ENCODE measurements around the gene PTPN14.

DNA sequence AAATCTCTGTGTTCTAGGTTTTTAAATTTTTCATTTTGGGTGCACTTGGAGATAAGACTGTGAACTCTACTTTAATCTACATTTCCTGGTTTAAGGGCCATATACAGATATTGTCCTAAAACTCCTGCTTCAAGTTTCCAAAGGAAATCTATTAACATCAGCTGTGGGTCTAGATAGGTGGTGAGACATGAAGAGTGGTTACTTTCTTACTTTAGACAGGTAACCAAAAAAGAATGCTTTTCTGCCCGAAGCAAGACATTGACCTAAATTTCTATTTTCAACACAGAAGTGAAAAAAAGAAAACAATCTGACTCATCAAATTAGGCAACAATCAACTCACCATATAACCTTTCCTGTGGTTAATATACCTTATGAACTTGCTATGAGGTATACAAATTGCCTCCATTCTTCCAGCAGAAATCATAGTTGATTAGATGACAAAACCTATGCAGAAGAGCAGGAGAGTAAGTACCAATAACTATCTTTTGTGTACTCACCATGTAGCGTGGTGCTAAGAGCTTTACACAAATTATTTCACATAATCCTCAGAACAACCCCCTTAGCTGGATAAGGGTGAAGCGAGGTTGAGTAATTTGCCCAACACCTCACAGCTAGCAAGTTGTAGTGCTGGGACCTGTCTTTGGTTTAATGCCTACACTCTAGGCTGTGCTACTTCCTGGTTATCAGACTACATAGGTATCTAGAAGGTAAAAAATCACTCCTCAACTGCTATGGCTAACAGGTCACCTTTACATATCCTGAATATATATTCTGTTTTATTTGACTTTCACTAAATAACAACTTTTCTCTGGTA lies 23.4 kb upstream of the PTPN14 start:
- TF ChIP-seq, protein P1, sequence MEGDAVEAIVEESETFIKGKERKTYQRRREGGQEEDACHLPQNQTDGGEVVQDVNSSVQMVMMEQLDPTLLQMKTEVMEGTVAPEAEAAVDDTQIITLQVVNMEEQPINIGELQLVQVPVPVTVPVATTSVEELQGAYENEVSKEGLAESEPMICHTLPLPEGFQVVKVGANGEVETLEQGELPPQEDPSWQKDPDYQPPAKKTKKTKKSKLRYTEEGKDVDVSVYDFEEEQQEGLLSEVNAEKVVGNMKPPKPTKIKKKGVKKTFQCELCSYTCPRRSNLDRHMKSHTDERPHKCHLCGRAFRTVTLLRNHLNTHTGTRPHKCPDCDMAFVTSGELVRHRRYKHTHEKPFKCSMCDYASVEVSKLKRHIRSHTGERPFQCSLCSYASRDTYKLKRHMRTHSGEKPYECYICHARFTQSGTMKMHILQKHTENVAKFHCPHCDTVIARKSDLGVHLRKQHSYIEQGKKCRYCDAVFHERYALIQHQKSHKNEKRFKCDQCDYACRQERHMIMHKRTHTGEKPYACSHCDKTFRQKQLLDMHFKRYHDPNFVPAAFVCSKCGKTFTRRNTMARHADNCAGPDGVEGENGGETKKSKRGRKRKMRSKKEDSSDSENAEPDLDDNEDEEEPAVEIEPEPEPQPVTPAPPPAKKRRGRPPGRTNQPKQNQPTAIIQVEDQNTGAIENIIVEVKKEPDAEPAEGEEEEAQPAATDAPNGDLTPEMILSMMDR (IDR thresholded peaks at IDR 0.05), result no peak
- TF ChIP-seq SIN3A (IDR thresholded peaks at IDR 0.05; ENCODE audit: borderline replicate concordance, insufficient read depth, low read depth, low read length), result no peak
- TF ChIP-seq, protein P2, sequence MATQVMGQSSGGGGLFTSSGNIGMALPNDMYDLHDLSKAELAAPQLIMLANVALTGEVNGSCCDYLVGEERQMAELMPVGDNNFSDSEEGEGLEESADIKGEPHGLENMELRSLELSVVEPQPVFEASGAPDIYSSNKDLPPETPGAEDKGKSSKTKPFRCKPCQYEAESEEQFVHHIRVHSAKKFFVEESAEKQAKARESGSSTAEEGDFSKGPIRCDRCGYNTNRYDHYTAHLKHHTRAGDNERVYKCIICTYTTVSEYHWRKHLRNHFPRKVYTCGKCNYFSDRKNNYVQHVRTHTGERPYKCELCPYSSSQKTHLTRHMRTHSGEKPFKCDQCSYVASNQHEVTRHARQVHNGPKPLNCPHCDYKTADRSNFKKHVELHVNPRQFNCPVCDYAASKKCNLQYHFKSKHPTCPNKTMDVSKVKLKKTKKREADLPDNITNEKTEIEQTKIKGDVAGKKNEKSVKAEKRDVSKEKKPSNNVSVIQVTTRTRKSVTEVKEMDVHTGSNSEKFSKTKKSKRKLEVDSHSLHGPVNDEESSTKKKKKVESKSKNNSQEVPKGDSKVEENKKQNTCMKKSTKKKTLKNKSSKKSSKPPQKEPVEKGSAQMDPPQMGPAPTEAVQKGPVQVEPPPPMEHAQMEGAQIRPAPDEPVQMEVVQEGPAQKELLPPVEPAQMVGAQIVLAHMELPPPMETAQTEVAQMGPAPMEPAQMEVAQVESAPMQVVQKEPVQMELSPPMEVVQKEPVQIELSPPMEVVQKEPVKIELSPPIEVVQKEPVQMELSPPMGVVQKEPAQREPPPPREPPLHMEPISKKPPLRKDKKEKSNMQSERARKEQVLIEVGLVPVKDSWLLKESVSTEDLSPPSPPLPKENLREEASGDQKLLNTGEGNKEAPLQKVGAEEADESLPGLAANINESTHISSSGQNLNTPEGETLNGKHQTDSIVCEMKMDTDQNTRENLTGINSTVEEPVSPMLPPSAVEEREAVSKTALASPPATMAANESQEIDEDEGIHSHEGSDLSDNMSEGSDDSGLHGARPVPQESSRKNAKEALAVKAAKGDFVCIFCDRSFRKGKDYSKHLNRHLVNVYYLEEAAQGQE (IDR thresholded peaks at IDR 0.05; ENCODE audit: insufficient read depth in 1 of 2, low read depth in 2 of 2, low read length in 1 of 2), result no peak
- no peak for TF ChIP-seq TCF7L2 (IDR thresholded peaks at IDR 0.05; ENCODE audit: low read depth, low read length)
- no peak for TF ChIP-seq POLR2AphosphoS5 (IDR thresholded peaks at IDR 0.05; ENCODE audit: low read depth, low read length)

Data from Panc1 (cell line).